A673 (cell line): Measurements from ENCODE around the gene KRT8.

ENCODE experiments used
- CTCF ChIP-seq: fragments of 300-800, 200-600 bp; sonication (generic); conservative IDR thresholded peaks from 2 replicates; pipeline ENCODE4 v1.5.1; 2017; ENCODE audit warnings: low read depth, mild to moderate bottlenecking, antibody characterized with exemption, low read length, moderate library complexity, mixed read lengths
- EZH2 ChIP-seq: fragments of 200-600 bp; sonication (generic); IDR thresholded peaks from 2 replicates; pipeline ENCODE4 v1.6.1; 2017; ENCODE audit warnings: borderline replicate concordance, low read depth, mild to moderate bottlenecking, mixed read lengths, antibody characterized with exemption, low read length; ENCODE audit not compliant: poor library complexity, severe bottlenecking

DNA sequence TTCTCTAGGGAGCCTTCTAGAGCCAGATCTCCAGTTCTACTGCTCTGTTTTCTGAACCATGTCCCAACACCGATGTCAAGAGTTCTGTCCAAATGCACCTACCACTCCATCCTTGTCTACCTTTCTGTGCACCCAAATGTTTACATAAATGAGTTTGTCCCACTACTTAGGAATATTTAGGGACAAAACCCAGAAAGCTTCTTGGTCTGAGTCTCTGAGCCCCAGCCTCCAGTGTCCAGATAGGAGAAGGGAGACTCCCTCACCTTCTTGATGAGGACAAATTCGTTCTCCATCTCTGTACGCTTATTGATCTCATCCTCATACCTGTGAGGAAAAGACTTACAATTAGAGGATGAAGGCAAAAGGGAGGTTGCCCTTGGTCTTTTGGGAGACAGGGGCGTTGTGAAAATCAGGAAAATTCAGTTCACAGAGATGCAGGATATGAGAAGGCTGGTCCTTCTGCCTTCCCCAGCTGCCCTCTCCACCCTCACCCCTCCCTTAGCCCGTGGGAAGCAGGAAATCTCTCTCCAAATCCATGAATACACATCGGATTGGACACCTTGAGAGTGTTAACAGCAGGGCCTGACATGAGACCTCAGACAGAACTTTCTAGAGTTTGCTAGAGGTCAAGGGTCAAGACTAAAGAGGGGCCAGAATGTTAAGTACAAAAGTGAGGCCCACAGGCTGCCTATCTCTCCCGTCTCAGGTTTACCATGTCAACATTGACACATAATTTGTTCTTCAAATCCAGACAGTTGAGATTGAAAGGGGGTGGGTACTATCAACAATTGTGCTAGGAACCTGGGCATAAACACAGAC lies 3.8 kb downstream of the KRT8 start:
- no peak for TF ChIP-seq CTCF
- no peak for TF ChIP-seq EZH2
